ENCODE results near the gene SIAH2. TPM values are rescaled to one million over a fixed set of nuclear protein-coding genes. Genes with fewer than 3 reads are reported as not detected.

Gene SIAH2
- total and polyA plus RNA-seq, 2 of the 8 experiments (the other 6 are each of a cell fraction or from before 2014, with no cell fraction given): 23.9 to 34.2 TPM

DNA sequence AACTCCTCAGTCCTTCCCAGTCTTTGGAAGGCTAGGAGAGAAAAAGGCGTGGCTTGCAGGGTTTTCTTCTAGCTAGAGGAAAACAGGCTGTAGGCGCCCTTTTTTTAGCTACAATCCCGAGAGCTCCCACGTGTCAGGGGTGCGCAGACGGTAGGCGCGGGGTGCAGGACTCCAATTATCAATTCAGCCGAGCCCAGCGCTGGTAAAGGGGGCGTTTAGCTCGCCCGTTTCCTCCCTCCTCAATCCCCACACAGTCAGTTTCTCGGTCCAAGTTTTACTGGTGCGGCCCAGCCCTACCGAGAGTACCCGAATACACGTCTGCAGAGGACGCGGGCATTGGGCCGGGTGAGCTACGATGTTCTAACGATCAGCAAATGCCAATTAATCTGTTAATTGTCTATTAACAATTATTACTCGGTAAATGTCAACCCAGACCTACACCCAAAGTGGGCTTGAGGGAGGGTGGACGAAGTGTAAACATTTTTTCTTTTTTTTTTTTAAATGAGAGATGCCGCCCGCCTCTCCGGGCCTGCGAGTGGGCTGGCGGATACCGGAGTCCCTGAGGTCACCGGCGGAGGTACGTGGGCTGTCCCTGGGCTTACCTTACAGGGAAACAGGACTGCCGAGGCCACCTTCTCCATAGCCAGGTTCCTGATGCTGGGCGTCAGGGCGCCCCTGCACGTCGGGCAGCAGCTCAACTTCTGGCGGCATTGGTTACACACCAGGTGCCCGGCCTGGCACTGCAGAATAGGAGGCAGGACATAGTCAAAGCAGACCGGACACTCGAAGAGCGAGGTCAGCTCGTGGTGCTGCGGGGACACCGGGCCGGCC, 923 bp downstream of the SIAH2 start:
- Histone ChIP-seq H3K27ac (ENCODE audit: low read depth, low read length) (no peak overlapping the region), H4K5ac (ENCODE audit: insufficient read length, low read depth, low read length) (no peak overlapping the region), H2BK120ac (replicated peaks; ENCODE audit: low read depth, low read length) (no peak overlapping the region), H3K9ac (replicated peaks in 1 of 4; ENCODE audit: extremely low read depth in 1 of 4, low read depth in 3 of 4, low read length in 3 of 4) (peak overlapping the region; percentile 43 to 81 (median 60); a peak in 6 of 7 replicates), H3K56ac (replicated peaks; ENCODE audit: insufficient read length, low read depth, low read length) (no peak overlapping the region), H4K91ac (replicated peaks; ENCODE audit: insufficient read length, low read length) (no peak overlapping the region), H4K8ac (ENCODE audit: extremely low read depth, insufficient read depth, low read length) (peak overlapping the region; percentile 74; the same call in 1 of the 2 replicates), H3K36me3 (ENCODE audit: control insufficient read depth in 2 of 4, insufficient read depth in 4 of 4, low read length in 3 of 4) (no peaks in the 10 kb centered on the region), H3K23me2 (ENCODE audit: low read depth, low read length) (peaks cover 9% of the 10 kb centered on the region), H3K14ac (ENCODE audit: insufficient read length) (no peak overlapping the region), H2BK12ac (ENCODE audit: low read depth, low read length) (no peak overlapping the region), H2BK20ac (ENCODE audit: low read length) (no peak overlapping the region), H2BK5ac (ENCODE audit: low read depth, low read length) (no peak overlapping the region; the same call in 1 of the 2 replicates), H3K79me1 (ENCODE audit: low read depth, low read length) (no peaks in the 10 kb centered on the region; the same call in 1 of the 2 replicates), H3K4ac (replicated peaks; ENCODE audit: insufficient read length, low read depth, low read length) (no peak overlapping the region), H2BK15ac (ENCODE audit: low read length) (no peak overlapping the region), H3K9me3 (ENCODE audit: insufficient read depth in 2 of 2, low read depth in 1 of 2, low read length in 1 of 2) (no peaks in the 10 kb centered on the region), H4K20me1 (replicated peaks in 1 of 2; ENCODE audit: control insufficient read depth in 1 of 2, insufficient read depth in 2 of 2, low read length in 2 of 2) (no peaks in the 10 kb centered on the region), H3K4me2 (ENCODE audit: insufficient read depth in 1 of 2, low read depth in 2 of 2, low read length in 2 of 2) (peak overlapping the region; percentile 84 to 99), H3K4me1 (replicated peaks in 1 of 4; ENCODE audit: control insufficient read depth in 3 of 4, insufficient read depth in 4 of 4, low read length in 3 of 4) (peaks cover 5 to 12% (median 10%) of the 10 kb centered on the region in 4 experiments; a peak in 5 of 7 replicates), H2AFZ (ENCODE audit: low read length) (peak overlapping the region; percentile 55; the same call in 1 of the 2 replicates), H2AK5ac (ENCODE audit: low read depth, low read length) (no peak overlapping the region), H3K23ac (ENCODE audit: insufficient read length) (no peak overlapping the region), H3K79me2 (ENCODE audit: control insufficient read depth in 1 of 2, insufficient read depth in 2 of 2, low read length in 2 of 2) (peaks cover 0 to 16% of the 10 kb centered on the region in 2 experiments; a peak in 2 of 4 replicates), H3K4me3 (ENCODE audit: extremely low read depth in 1 of 4, insufficient read depth in 2 of 4, low read depth in 3 of 4, low read length in 4 of 4) (peak overlapping the region; percentile 64 to 79 (median 76)), H3K27me3 (replicated peaks in 1 of 4; ENCODE audit: control insufficient read depth in 3 of 4, extremely low read depth in 1 of 4, insufficient read depth in 3 of 4, low read length in 3 of 4) (peaks cover 0 to 7% (median 3%) of the 10 kb centered on the region in 4 experiments; a peak in 4 of 7 replicates), H3K18ac (ENCODE audit: extremely low read depth, low read length) (no peak overlapping the region; the same call in 1 of the 2 replicates)
- DNase-seq (ENCODE audit: low read depth in 1 of 2, low spot score in 2 of 2) (peak in 1 of 2 experiments; percentile 60), FAIRE-seq (no peak)
- CTCF ChIA-PET (ENCODE audit: partially characterized antibody): interaction anchor here (0.6 to 4.8 kb wide), 16 partner anchors 9 to 477 kb away, joined by 3 to 23 read pairs (median 4); partner anchors contain the start of gene ERICH6
- 2% methylated on average over 32 of the region's 48 CpGs; no CpG with 5 or more reads in 1 of the 2 experiments for WGBS, 2 experiments (ENCODE audit: extremely low coverage in 1 of 2, insufficient coverage in 1 of 2, insufficient read length in 1 of 2, insufficient replicate concordance in 2 of 2, low coverage in 1 of 2, low lambda C conversion rate in 2 of 2, missing lambda C conversion rate in 1 of 2)
- POLR2A ChIA-PET (ENCODE audit: partially characterized antibody): interaction anchor here (0.6 to 3.0 kb wide), 10 partner anchors 9 to 216 kb away, joined by 3 to 13 read pairs (median 4); partner anchors contain the start of genes EIF2A and SERP1
- TF ChIP-seq, protein P1, sequence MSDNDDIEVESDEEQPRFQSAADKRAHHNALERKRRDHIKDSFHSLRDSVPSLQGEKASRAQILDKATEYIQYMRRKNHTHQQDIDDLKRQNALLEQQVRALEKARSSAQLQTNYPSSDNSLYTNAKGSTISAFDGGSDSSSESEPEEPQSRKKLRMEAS (IDR thresholded peaks at IDR 0.05): peak; percentile 68
- peak; percentile 68 for TF ChIP-seq RBBP5 (IDR thresholded peaks at IDR 0.05; ENCODE audit: borderline replicate concordance, low read depth, low read length)
- TF ChIP-seq KDM4A (IDR thresholded peaks at IDR 0.05; ENCODE audit: low read depth, low read length, severe bottlenecking): peak; percentile 14
- TF ChIP-seq POLR2A (IDR thresholded peaks at IDR 0.05; ENCODE audit: control extremely low read depth in 1 of 2, low read depth in 2 of 2, low read length in 2 of 2): peak in 1 of 2 experiments; percentile 66; a peak in 1 of 3 replicates
- no peak for TF ChIP-seq CBX8 (IDR thresholded peaks at IDR 0.05; ENCODE audit: borderline replicate concordance, low read depth, low read length)
- TF ChIP-seq, protein P2, sequence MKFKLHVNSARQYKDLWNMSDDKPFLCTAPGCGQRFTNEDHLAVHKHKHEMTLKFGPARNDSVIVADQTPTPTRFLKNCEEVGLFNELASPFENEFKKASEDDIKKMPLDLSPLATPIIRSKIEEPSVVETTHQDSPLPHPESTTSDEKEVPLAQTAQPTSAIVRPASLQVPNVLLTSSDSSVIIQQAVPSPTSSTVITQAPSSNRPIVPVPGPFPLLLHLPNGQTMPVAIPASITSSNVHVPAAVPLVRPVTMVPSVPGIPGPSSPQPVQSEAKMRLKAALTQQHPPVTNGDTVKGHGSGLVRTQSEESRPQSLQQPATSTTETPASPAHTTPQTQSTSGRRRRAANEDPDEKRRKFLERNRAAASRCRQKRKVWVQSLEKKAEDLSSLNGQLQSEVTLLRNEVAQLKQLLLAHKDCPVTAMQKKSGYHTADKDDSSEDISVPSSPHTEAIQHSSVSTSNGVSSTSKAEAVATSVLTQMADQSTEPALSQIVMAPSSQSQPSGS (IDR thresholded peaks at IDR 0.05; ENCODE audit: low read length): no peak
- no peak for TF ChIP-seq MAFK (IDR thresholded peaks at IDR 0.05; ENCODE audit: low read depth, low read length)
- TF ChIP-seq JUN (IDR thresholded peaks at IDR 0.05; ENCODE audit: low read depth, low read length): no peak
- no peak for TF ChIP-seq ZNF274 (IDR thresholded peaks at IDR 0.05; ENCODE audit: borderline replicate concordance, extremely low read depth, low read length)
